Cardiac muscle cell (in vitro differentiated cells and primary cell): ENCODE measurements around the gene SAMD15. TPM values are rescaled to one million over a fixed set of nuclear protein-coding genes. Genes with fewer than 3 reads are reported as not detected.

Source experiments
- DNase-seq, 2 donors: peaks; one replicate each; pipeline versions ENCODE4 v3.0.0 to v3.0.0-alpha.2; 2010 to 2017; ENCODE audit warnings: low read depth in 1 of 2, low spot score in 1 of 2
- H3K27ac ChIP-seq: fragments of 200-600 bp; sonication (generic); 2 replicates; pipeline ENCODE4 v1.5.1; 2016
- H3K27me3 ChIP-seq: fragments of 200-600 bp; sonication (generic); 2 replicates; pipeline ENCODE4 v1.6.0; 2016; ENCODE audit warnings: control low read depth
- H3K36me3 ChIP-seq: fragments of 200-600 bp; sonication (generic); 2 replicates; pipeline ENCODE4 v1.5.1; 2016; ENCODE audit warnings: control low read depth
- H3K4me1 ChIP-seq: fragments of 200-600 bp; sonication (generic); 2 replicates; pipeline ENCODE4 v1.8.1; 2017; ENCODE audit warnings: low read depth, mild to moderate bottlenecking, mixed run types
- H3K4me3 ChIP-seq: fragments of 200-600 bp; sonication (generic); 2 replicates; pipeline ENCODE4 v1.5.1; 2016; ENCODE audit warnings: mild to moderate bottlenecking
- H3K9me3 ChIP-seq: fragments of 200-600 bp; sonication (generic); 2 replicates; pipeline ENCODE4 v1.5.1; 2017; ENCODE audit warnings: low read depth, mild to moderate bottlenecking, control low read depth
- CTCF ChIP-seq: IDR thresholded peaks from 2 replicates; pipeline ENCODE4 v1.5.1; 2012; ENCODE audit warnings: low read depth, mild to moderate bottlenecking, low read length
- polyA plus RNA-seq: library from polyadenylated mRNA; unstranded; fragments of >200 nt; fragmentation: Nextera tagmentation; extraction: Ambion mirVana; gene quantifications from 2 replicates; pipeline ENCODE4 v1.2.1, GENCODE V29; 2016
- total RNA-seq: library from RNA; depleted of rRNA; stranded (reverse); fragments of >200 nt; gene quantifications from 2 replicates; pipeline ENCODE4 v1.2.3, GENCODE V29; 2016

The SAMD15 gene
- total and polyA plus RNA-seq, 2 experiments from 2014 or later = 2.1 to 2.2 TPM

GRCh38 chr14:77416836-77417235, 39.7 kb downstream of the SAMD15 start:
- DNase-seq = no peak
- Histone ChIP-seq H3K27me3 (no peaks in the 10 kb centered on the region), H3K4me1 (no peaks in the 10 kb centered on the region), H3K4me3 (no peak overlapping the region), H3K9me3 (no peaks in the 10 kb centered on the region), H3K36me3 (no peaks in the 10 kb centered on the region), H3K27ac (no peak overlapping the region)
- TF ChIP-seq CTCF = no peak

DNA sequence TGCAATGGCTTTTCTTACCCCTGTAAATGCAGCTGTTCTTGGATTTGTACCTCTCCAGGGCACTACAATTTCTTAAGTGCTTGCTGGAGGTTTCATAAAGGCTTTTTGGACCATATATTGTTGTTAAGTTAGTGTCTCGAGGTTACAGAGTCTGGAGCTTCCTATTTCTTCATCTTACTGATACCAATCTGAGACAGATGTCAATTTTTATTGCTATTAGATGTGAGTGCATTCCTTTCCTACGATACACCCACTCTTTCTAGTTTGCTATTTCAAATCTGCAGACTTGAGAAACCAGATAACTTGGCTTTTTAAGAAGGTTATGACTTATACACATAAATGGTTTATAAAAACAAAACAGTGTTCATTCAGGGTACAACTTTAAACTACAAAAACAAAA, 44.0 kb downstream of the SAMD15 start:
- no peak for TF ChIP-seq CTCF
- no peaks in the 10 kb centered on the region for H3K9me3 ChIP-seq
- no peak overlapping the region for H3K27ac ChIP-seq
- peaks cover 14% of the 10 kb centered on the region for H3K36me3 ChIP-seq
- H3K4me3 ChIP-seq = no peak overlapping the region
- DNase-seq = no peak
- H3K4me1 ChIP-seq = no peaks in the 10 kb centered on the region
- H3K27me3 ChIP-seq = no peaks in the 10 kb centered on the region

DNA sequence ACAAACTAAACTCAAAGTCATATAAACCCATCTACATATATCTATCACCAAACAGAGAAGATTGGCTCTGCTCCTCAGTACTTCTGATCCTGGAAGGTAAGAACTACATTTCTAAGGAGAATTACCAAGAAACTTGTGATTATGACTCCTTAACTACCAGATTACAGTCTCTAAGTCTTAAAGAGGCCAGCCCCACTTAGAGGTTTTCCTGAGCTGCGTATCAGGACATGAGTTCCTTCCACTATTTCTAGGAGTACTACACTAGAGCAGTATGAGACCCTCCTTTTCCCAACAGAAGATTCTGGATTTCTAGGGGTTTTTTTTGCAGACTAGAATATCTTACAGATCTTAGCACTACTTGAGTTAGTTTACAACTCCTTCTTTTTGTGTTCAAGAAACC, 46.2 kb downstream of the SAMD15 start, which contains the start of gene NOXRED1:
Gene NOXRED1, minus strand, starts transcription at position 101 of the 400 bp plus-strand sequence. CDS start 634 bp downstream, outside the sequence.
- no peak within 1 kb of the TSS for H3K27ac ChIP-seq
- no peak for TF ChIP-seq CTCF
- H3K27me3 ChIP-seq = no peaks in the 10 kb centered on the region
- no peaks in the 10 kb centered on the region for H3K9me3 ChIP-seq
- no peak for DNase-seq
- H3K36me3 ChIP-seq = peaks cover 34% of the 10 kb centered on the region
- H3K4me3 ChIP-seq = no peak within 1 kb of the TSS
- H3K4me1 ChIP-seq = no peaks in the 10 kb centered on the region

DNA sequence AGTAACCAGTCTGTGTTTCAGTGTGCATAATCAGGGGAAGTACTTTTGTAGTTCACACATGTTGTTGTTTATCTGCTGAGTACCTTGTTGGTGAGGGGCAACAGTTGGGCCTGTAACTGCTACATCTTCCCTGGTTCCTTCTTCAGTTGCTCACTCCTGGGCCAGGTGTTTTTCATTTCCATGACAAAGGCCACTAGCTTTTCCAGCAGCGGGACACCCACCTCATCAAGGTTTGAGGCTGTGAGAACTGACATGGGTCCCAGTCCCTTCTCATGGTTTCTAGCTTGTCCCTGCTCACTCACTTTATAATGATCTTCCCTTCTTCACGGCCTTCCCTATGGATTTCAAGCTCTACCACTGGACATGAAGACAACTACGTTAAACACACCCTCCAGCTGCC, 47.7 kb downstream of the SAMD15 start:
- peaks cover 45% of the 10 kb centered on the region for H3K36me3 ChIP-seq
- no peaks in the 10 kb centered on the region for H3K27me3 ChIP-seq
- no peak for TF ChIP-seq CTCF
- DNase-seq = no peak
- H3K4me1 ChIP-seq = no peaks in the 10 kb centered on the region
- no peak overlapping the region for H3K27ac ChIP-seq
- H3K4me3 ChIP-seq = no peak overlapping the region
- H3K9me3 ChIP-seq = no peaks in the 10 kb centered on the region

- TF ChIP-seq CTCF = no peak
- H3K9me3 ChIP-seq = no peaks in the 10 kb centered on the region
- no peak overlapping the region for H3K27ac ChIP-seq
- peaks cover 51% of the 10 kb centered on the region for H3K36me3 ChIP-seq
- H3K4me1 ChIP-seq = no peaks in the 10 kb centered on the region
- no peaks in the 10 kb centered on the region for H3K27me3 ChIP-seq
- H3K4me3 ChIP-seq = no peak overlapping the region
- no peak for DNase-seq
Observed at GRCh38 chr14:77426396-77426795, 49.2 kb downstream of the SAMD15 start.

DNA sequence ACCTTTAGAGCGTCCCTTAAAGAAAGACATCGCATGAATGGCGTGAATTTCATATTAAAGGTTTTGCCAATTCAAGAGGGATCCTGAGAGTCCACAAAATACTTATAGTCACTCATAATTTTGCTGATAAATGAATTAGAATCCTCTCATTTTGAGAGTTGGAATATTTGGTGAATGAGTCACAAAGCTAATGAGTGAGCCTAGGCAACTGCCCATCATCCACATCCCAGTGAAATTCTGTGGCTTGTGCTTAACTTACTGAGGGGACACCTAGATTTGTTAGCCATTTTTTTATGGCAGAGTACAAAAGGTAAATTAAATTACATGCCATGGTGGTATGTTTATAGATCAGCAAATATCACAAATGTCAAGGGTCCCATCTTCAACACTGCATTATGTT, 58.9 kb downstream of the SAMD15 start:
- Histone ChIP-seq H3K4me1 (no peaks in the 10 kb centered on the region), H3K9me3 (no peaks in the 10 kb centered on the region), H3K36me3 (peaks cover 49% of the 10 kb centered on the region), H3K27me3 (no peaks in the 10 kb centered on the region), H3K27ac (no peak overlapping the region), H3K4me3 (no peak overlapping the region)
- DNase-seq = no peak
- TF ChIP-seq CTCF = no peak
